Dedifferentiated amniotic fluid mesenchymal stem cell (primary cell): ENCODE measurements around the gene PHKA1.
"Not testable (repeated sequence)": the region's sequence is repeated elsewhere in the genome, so short reads cannot be mapped to it uniquely, and the experiment has no call there.

Experiments
- DNase-seq: peaks from one replicate; pipeline ENCODE4 v3.0.0-alpha.2; 2016; ENCODE audit errors: extremely low spot score

The PHKA1 gene

DNA sequence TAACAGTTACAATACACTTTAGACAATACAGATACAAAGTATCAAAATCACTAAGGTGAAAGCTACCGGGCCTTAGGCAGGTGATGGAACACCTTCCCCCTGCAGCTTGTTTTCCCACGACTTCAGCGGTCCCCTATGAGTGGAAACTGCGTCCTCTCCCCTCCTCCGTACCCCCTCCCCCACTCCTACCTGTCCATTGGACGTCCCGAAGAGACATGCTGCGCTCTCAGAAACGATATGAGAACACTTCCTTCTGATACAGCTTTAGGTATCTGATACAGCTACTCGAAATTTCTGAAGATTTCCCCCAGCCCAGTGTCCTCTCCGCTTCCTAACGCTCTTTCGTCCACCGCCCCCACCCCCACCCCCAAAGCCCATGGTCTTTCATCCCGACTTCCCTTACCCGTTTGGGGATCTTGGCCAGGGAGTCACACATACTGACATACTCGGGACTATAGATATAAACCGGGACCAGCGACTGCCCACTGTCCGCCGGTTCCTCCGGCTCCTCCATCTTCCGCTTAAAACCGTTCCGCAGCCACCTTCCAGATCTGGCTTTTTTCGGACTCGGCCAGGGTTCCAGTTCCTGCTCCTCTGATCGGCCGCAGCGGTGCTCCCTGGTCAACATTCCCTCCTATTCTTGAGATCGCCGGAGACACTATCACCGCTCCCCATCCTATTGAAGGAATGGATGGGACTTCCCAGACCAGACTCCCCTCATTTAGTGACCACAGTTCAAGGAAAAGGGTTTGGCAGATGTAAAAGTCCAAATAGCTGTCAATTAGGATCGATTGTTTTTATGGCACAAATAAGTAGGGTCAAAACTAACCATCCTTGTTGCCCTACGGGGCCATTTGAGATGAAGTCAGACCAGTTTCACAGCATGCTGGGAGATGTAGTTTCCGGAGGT is 141.6 kb downstream of the PHKA1 start, which contains the start of gene HDAC8:
HDAC8 (minus strand) TSS at position 596 of the 910 bp plus-strand sequence; CDS start at position 514, 82 bp downstream.
- peak; percentile 69 for DNase-seq

DNA sequence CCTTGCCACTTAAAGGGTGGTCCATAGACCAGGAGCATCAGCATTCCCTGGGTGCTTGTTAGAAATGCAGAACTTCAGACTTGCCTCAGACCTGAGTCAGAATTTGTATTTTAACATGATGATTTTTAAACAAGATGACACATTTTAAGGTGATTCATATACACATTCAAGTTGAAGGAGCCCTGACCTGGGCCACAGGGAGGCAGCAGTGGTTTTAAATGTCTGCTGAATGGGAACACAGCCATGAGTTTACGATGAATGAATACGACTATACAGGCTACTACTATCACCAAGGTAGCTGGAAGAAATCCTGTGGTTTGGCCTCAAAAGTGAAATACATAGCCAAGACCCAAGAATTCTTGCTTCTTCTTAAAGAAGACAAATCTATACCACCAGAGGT is 144.3 kb downstream of the PHKA1 start:
- DNase-seq = no peak

DNA sequence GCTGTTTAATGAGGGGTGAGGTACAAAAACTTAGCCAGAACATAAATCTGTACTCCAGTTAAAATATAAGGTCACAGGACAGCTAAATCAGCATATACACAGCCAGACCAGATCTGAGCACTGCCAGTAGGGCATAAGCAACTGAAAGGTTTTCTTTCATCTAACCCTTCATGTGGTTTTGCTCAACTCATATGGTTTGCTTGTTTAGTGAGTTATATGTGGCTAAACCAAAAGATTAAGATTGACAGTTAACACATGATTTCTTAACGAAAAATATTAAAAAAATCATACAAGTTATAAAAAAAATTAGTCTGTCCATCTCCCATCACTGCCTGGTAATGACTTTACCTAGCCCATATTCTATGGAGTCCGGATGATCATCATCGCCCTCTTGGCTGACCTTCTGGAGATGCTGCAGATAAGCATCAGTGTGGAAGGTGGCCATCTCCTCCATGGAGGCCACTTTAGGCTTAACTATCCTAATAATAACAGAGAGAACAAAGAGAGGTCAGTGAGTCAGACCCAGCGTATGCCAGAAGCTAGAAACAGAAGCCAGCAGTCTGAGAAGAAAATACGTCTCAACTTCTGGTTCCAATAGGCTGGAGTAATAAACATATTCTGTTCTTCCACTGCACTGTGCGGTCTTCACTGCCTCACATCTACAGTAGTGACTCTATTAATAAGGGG is 145.6 kb downstream of the PHKA1 start:
- no peak for DNase-seq

DNA sequence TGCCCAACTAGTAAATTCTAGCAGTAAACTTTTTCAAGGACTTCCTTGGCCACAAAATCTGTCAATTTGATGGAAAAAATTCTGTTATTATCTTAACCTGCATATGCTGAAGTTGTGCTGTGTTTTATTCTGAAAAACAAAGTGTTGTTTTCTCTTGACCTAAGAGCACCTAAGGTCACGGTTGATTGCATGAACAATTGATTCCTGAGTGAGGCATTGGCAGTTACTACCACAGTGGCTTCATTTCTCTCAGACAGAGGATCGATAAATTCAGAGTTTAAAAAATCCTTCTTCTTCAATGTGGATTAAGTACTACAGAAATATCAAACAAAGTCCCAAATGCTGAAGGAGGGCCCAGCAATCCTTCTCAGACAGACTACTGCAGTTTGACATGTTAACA is 147.7 kb downstream of the PHKA1 start:
- DNase-seq = no peak

DNA sequence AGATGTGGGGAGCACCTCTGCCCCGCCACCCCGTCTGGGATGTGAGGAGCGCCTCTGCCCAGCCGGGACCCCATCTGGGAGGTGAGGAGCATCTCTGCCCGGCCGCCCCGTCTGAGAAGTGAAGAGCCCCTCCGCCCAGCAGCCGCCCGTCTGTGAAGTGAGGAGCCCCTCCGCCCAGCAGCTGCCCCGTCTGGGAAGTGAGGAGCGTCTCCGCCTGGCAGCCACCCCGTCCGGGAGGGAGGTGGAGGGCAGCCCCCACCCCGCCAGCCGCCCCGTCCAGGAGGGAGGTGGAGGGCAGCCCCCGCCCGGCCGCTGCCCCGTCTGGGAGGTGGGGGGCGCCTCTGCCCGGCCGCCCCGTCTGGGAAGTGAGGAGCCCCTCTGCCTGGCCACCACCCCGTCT is 154.5 kb downstream of the PHKA1 start:
- not testable (repeated sequence) for DNase-seq

DNA sequence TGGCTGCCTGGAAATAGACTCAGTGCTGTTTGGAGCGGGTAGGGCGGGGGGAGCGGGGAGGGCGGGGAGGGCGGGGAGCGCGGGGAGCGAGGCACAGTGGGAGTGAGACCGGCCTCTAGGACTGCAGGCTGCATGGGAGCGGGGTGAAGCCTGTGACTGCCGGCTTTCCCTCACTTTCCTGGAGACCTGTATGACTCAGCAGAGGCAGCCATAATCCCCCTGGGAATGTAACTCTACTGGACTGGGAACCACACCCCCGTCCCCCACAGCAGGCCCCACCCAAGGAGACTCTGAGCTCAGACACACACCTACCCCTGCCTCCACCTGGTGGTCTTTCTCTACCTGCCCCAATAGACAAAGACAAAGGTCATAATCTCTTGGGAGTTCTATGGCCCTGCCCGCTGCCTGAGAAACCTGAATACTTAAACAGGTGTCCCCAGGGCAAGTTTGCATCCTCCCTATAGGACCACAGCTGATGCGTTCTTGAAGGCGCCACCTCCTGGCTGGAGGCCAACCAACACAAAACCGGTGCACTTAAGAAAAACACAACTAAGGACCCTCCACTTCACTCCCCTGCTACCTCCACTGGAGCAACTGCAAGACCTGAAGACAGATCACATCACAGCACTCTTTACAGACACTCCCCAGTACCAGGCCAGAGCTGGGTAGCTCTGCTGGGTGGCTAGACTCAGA is 159.5 kb downstream of the PHKA1 start:
- no peak for DNase-seq

DNA sequence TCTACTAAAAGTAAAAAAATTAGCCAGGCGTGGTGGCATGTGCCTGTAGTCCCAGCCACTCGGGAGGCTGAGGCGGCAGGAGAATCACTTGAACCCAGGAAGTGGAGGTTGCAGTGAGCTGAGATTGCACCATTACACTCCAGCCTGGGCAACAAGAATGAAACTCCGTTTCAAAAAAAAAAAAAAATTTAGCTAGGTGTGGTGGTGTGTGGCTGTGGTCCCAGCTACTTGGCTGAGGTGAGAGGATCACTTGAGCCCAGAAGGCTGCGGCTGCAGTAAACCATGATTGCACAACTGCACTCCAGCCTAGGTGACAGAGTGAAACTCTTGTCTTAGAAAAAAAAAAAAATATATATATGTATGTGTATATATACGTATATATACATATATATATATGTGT is 161.7 kb downstream of the PHKA1 start:
- not testable (repeated sequence) for DNase-seq

DNA sequence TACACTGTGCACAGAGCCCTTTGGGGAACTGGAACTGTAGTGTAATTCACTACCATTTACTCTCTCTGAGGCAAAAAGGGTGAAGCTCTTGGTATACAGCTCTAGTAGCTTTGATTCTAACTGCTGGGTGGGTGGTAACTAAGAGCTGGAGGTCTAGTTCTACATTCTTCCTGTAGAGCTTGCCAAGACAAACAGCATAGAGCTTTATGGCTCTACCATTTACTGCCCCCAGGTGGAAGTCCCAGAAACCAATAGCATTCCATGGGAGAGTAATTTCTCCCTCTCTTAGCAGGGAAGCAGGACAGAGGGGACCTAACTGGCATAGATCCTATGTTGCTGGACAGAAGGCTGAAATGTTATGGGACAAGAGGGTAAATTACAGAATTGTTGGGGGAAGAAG is 168.1 kb downstream of the PHKA1 start:
- no peak for DNase-seq

DNA sequence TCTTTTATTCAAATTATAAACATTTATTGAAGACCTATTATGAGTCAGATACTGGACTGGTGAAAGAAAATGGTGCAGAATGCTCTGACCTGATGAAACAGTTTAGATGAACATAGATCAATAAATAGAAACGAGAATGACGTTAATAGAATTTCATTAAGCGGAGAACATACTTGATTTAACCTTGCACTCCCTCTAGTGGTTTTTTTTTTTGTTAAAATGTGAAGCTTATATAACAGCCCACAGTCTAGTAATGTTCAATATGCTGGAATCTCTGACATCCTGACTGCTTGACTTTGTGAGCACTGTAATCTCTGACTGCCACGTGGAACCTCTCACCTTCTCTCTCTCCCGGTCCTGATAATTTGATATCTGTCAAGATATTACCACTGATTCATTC is 173.8 kb downstream of the PHKA1 start:
- DNase-seq = peak; percentile 21

DNA sequence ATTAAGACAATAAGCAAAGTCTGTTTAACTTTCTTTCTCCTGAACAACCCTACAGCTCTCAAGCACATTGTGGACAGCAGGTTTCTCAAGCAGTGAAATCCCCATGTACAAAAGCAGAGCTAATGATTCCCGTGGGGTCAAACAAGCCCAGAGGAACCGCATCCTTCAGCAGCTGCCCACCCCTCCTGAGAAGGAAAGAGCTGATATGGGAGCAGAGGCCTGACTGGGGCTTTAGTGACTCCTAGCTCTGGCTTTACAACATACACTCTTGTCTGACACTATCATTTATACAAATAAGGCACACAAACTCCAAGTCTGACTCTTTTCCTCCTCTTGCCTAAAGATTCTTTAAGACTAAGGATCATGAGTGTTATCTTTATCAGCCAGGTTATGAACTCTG is 174.3 kb downstream of the PHKA1 start:
- DNase-seq = no peak

DNA sequence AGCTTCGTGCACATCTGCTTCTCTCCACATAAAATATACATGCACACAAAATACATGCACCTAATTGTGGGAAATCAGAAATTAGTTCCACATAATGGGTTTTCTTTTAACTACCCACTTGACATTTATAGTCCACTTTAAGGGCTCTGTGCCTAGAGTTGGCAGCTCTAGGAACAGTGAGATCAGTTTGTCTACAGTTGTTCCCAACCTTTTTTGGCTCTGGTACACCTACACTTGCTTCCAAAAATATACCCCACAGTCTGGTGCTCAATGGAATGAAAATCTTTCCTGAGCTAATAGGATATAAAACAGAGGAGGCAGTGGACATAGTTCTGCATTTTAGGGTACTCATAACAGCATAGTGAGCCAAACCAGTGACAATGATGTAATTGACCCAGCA is 177.6 kb downstream of the PHKA1 start:
- no peak for DNase-seq

DNA sequence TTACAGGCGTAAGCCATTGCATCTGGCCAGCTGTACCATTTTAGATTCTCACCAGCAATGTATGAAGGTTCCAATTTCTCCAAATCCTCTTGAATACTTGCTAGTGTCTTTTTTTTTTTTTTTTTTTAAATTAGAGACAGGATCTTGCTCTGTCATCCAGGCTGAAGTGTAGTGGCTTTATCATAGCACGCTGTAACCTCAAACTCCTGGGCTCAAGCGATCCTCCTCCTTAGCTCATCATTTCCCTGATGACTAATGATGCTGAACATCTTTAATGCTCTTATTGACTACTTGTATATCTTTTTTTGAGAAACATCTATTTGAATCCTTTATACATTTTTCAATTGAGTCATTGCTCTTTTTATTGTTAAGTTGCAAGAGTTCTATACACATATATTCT is 181.7 kb downstream of the PHKA1 start:
- DNase-seq = no peak
